ENCODE measurements around the gene ANXA8L1.

ANXA8L1 gene

GRCh38 chr10:46328853-46329689 is 46.5 kb upstream of the ANXA8L1 start:
- TF ChIP-seq FOXP2 (optimal IDR thresholded peaks at IDR 0.05; ENCODE audit: borderline replicate concordance, extremely low read depth, extremely low read length, insufficient read depth) (no peak), POLR2AphosphoS5 (IDR thresholded peaks at IDR 0.05; ENCODE audit: low read depth, low read length) (no peak), REST (IDR thresholded peaks at IDR 0.05; ENCODE audit: insufficient read depth in 1 of 2, low read depth in 2 of 2, low read length in 2 of 2) (no peak), SIN3A (IDR thresholded peaks at IDR 0.05; ENCODE audit: borderline replicate concordance, insufficient read depth, low read length) (no peak), TAF1 (IDR thresholded peaks at IDR 0.05; ENCODE audit: borderline replicate concordance, insufficient read depth, low read length) (no peak)

- TF ChIP-seq TAF1 (IDR thresholded peaks at IDR 0.05; ENCODE audit: borderline replicate concordance, insufficient read depth, low read length) (no peak), SIN3A (IDR thresholded peaks at IDR 0.05; ENCODE audit: borderline replicate concordance, insufficient read depth, low read length) (no peak), POLR2AphosphoS5 (IDR thresholded peaks at IDR 0.05; ENCODE audit: low read depth, low read length) (no peak), FOXP2 (optimal IDR thresholded peaks at IDR 0.05; ENCODE audit: borderline replicate concordance, extremely low read depth, extremely low read length, insufficient read depth) (no peak), REST (IDR thresholded peaks at IDR 0.05; ENCODE audit: insufficient read depth in 1 of 2, low read depth in 2 of 2, low read length in 2 of 2) (no peak)
Observed at GRCh38 chr10:46329690-46330016, 45.9 kb upstream of the ANXA8L1 start.

GRCh38 chr10:46330894-46331293 is 44.7 kb upstream of the ANXA8L1 start:
- TF ChIP-seq POLR2AphosphoS5 (IDR thresholded peaks at IDR 0.05; ENCODE audit: low read depth, low read length) = no peak
- no peak for TF ChIP-seq REST (IDR thresholded peaks at IDR 0.05; ENCODE audit: insufficient read depth in 1 of 2, low read depth in 2 of 2, low read length in 2 of 2)
- TF ChIP-seq SIN3A (IDR thresholded peaks at IDR 0.05; ENCODE audit: borderline replicate concordance, insufficient read depth, low read length) = no peak
- no peak for TF ChIP-seq FOXP2 (optimal IDR thresholded peaks at IDR 0.05; ENCODE audit: borderline replicate concordance, extremely low read depth, extremely low read length, insufficient read depth)
- no peak for TF ChIP-seq TAF1 (IDR thresholded peaks at IDR 0.05; ENCODE audit: borderline replicate concordance, insufficient read depth, low read length)
